Renal cortex interstitium (tissue), 11 donors: ENCODE results near the gene RASGEF1C. TPM values are rescaled to one million over a fixed set of nuclear protein-coding genes. Genes with fewer than 3 reads are reported as not detected.
A peak's percentile ranks its signal among the peaks of the same experiment; 100 is the strongest.

Experiments used
- DNase-seq, 11 donors: peaks; one replicate each; pipeline ENCODE4 v3.0.0-alpha.2; 2013; ENCODE audit warnings: low read depth in 9 of 11, low spot score in 4 of 11; ENCODE audit errors: extremely low read depth in 1 of 11
- polyA plus RNA-seq, 3 donors: library from polyadenylated mRNA; unstranded; fragments of 120-200 nt; gene quantifications; one replicate each; pipeline ENCODE4 v1.2.1, GENCODE V29; 2013; ENCODE audit not compliant: insufficient read length in 3 of 3

Gene RASGEF1C
- polyA plus RNA-seq, 3 donors: 0.36 to 0.76 (median 0.57) TPM

DNA sequence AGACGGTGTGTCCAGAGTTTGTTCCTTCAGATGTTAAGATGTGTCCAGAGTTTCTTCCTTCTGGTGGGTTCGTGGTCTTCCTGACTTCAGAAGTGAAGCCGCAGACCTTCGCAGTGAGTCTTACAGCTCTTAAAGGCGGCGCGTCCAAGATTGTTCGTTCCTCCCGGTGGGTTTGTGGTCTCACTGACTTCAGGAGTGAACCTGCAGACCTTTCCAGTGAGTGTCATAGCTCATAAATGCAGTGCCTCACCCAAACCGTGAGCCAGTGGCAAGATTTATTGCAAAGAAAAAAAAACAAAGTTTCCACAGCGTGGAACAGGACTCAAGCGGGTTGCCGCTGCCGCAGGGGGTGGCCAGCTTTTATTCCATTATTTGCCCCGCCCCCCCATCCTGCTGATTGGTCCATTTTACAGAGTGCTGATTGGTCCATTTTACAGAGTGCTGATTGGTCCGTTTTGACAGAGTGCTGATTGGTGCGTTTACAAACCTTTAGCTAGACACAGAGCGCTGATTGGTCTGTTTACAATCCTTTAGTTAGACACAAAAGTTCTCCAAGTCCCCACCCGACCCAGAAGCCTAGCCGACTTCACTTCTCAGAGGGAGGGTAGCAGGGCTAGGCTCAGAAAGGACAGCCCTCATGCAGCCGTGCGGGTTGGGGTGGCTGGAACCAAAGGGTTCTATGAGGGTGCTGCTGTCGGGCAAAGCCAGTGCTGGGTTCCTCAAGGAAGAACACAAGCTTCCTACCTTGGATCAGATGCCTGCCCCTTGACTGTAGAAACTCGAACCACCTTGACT, 128.3 kb downstream of the RASGEF1C start:
- no peak for DNase-seq

DNA sequence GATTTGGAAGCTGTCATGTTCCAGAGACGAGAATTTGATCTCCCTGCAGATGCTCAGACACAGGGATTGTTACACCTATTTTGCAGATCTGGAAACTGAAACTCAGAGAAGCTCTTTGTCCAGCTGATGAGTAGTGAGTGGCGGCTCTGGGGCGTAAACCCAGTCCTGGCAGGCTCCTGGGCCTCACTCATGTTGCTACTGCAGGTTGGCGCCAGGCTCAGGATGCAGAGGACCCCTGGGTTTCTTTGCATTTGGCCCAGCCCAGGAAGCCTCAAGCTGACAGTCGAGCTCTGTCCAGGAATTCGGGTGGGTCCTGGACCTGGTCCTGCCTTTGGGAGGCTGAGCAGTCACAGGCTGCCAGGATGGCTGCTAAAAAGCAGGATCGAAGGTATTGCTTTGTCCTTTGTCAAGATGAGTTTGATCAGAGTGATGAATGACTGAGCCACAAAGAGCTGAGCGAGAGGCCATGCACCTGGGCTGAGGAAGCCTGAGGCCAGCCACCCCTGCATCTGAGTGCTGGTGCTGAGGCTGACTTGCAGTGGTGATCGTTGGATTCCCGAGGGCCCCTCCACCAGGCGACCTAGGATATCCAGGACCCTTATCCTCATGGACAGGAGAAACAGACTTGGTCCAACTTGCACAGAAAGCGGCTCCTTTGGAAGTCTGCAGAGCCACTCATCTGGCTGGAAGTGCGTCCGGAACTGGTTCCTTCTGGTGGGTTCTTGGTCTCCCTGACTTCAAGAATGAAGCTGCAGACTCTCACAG, 129.1 kb downstream of the RASGEF1C start:
- DNase-seq: no peak

DNA sequence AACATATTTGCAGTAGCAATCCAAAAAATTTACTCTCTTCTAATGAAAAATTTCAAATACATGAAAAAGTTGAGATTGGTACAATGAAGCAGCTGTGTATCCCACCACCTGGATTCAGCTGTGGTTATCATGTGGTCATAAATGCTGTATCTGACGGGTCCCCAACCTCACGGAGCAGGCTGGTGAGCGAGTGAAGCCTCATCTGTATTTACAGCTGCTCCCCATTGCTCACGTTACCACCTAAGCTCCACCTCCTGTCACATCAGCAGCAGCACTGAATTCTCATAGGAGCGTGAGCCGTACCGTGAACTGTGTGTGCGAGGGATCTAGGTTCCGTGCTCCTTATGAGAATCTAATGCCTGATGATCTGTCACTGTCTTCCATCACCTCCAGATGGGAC, 130.7 kb downstream of the RASGEF1C start:
- DNase-seq: no peak

DNA sequence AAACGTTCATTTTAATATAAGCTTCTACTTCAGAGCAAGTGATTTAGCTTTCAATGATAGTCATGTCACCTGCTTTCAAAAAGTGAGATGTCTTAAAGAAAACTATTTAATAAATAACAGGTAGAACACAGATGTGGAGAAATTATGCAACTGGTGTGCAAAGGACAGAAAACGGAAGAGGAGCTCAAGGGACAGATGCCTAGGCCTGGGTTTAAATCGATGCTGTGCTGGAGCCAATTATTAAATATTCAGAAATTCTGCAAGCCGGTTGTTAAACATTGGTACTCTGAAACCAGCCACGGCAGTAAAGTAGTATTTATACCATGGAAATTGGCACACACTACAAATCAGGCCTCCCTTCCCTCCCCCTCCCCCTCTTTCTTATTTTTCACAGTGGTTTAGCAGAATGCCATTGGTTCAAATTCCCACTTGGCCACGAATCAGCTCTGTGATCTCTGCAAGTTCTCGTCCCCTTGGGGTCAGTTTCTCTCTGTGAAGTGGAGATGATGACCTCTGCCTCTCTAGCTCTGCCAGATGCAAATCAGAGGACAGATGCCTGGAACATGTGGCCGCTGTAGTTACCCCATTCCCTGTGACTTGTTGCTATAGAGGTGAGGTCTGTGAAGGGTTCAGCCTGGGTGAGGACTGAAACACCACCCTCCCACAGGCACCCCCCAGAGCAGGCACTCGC, 131.3 kb downstream of the RASGEF1C start:
- no peak for DNase-seq

DNA sequence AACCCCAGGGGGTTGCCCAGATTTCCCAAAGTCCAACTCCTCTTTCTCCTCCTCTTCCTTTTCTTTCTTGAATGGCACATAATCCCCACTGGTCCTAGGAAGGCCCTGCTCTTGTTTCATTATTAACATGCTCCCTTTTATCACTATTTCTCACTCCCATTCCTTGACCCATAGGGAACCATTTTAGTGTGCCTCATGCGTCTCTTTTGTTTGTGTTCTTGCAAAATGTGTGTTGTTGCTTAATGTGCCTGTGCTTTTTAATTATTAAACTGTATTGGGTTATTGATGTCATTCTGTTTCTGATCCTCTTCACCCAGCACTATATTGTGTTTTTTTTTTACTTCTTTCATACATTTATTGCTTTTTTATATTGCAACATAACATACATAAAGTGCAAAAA, 133.3 kb downstream of the RASGEF1C start:
- DNase-seq: no peak

DNA sequence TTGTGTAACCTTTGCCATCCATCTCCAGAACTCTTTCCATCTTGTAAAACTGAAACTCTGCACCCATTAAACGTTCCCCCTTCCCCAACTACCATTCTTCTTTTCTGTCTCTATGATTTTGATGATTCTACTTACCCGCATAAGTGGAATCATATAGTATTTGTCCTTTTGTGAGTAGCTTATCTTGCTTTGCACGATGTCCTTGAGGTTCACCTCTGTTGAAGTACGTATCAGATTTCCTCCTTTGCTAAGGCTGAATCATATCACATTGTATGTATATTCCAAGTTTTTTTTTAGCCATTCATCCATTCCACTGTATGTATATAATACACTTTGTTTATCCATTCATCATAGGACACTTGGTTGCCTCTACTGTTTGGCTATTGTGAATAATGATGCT, 134.5 kb downstream of the RASGEF1C start:
- no peak for DNase-seq

DNA sequence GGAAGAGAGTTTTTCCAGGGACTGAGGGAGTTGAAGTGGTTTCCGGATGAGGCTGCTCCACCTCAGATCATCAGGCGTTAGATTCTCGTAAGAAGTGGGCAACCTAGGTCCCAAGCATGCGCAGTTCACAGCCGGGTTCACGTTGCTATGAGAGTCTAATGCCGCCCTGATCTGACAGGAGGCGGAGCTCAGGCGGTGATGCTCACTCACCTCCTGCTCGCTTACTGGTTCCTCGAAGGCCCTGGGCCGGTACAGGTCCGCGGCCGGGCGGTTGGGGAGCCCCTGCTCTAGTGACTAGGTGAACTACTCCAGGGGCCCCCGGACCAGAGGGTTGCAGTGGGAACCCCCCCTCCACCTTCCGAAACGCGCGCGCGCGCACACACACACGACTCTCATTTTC, 136.5 kb downstream of the RASGEF1C start:
- no peak for DNase-seq

DNA sequence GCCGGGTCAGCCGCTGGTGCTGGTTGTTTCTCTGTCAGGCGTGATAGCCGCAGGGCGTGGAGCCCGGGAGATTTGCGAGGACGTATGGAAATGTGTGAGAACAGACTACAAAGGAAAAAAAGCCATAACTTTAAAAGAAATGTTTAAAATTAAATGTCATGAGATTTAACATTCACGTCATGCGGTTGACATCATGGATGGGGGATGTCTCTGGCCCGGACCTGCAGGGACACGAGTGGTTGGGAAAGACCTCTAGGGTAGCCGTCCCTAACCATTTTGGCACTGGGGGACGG, 136.8 kb downstream of the RASGEF1C start:
- no peak for DNase-seq

DNA sequence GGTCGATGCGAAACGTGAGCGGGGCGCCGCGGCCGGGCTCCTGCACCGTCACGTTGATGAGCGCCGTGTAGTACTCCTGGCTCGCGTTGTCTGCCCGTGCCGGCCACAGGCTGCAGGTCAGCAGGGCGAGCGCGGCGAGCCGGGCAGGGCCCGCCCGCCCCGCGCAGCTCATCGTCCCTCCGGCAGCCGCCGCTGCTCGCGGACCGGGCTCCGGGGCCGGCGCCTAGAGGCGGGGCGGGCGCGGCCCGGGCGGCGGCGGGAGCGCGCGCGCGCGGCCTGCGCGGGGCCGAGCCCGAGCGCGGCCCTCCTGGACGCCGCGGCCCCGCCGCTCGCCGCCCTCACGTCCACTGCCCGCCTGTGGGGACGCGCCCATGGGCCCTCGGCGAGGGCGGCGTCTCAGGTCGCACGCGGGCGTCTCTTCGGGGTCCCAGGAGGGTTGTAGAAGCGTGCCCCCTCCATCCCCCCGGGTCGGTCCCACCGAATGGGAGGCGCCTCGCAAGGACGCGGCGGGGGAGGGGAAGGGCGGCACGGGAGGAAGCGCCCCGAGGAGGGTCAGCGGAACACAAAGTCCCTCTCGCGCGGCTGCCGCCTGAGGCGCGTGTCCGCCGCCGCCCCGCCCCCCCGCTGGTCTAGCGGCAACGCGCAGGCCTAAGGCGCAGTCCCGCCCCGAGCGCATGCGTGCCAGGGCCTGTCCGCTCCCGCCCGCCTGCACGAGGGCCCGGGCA, 137.3 kb downstream of the RASGEF1C start, which contains the start of gene RNF130:
Gene RNF130, minus strand, starts transcription at position 229 of the 725 bp plus-strand sequence. Its CDS starts 57 bp downstream, at position 172.
- peak; percentile 75 to 93 (median 90) for DNase-seq

DNA sequence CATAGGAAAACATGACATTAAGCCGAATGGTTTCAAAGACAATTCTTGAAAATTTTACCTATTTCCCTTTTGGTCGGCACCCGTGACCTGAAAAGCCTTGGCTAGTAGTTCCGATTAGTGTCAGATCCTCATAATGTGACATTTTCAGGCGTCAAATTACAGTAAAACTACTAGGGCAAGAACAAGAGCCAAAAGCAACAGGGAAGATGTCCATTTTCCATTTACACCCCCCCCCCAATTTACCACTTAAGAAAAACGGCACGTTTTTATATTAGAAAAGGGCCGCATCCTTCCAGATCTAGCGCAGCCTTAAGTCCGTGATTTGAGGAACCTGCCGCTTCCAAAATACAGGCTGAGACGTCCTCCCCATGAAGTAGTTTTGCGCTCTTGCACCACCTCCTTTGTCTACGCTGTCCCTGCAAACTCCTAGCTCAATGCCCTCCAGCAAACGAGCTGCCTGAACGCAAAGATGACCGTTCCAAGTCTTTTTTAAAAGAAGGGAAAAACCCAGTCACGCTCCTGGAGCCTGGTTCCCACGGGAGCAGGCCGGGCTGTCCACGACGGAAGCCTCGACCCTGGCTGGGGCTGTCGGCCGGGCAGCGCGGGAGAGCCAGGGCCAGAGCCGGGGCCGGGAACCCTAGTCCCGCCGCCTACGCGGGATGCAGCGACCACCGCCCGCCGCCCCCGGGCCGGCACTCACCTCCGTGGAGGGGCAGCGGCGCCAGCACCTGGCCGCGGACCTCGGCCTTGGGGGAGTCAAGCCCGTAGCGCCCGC, 138.1 kb downstream of the RASGEF1C start:
- peak in 4 of 11 donors; percentile 24 to 41 (median 28) for DNase-seq

DNA sequence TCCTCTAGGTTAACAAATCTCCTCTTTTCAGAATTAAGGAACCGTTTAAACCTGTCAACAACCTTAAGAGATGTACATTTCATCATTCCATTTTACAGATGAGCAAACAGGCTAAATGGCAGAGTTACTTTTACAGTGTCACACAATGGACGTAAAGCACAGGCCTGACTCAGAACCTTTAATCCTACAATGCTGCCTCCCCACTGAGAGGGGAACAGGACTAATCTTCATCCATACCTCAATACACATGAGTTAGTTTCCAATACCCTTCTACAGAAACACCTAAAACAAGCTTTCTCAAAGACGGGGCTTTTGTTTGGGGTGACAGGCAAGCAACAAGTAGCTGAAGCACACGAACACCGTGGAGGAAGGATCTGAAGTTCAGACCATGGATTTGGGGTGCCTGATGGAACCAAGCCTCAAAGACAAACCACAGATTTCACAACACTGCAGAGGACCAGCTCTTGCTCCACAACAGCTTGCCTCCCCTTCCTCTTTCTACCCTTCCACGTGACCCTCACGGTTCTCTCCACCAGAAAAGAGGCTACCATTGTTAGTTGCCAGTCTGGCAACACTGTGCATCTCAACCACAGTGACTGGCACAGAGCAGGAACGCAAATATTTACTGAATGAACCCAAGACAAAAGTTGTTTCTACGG, 139.3 kb downstream of the RASGEF1C start:
- DNase-seq: no peak

DNA sequence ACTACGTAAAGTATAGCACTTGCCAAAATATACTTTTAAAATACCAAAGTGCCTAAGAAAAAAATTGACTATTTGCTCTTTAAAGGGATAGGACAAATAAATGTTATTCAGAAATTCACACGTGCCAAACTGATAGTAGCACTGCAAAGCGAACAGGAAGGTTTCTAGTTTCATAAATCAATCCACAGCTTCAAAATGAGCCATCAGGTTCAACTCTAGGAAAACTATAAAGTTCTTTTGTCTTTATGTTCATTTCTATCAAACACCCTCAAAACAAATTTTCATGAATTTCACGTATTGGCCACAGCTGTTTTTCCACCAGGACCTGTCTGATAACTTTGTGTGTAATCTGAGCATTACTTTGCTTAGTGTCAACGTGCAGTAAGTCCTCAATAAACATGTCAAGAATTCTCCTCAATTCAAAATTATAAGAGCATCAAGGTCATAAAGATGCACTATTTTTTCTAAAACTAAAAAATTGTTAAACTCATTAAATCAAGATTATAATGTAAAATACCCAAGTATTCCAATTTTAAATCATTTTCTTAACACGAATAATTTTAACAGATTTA, 140.4 kb downstream of the RASGEF1C start:
- no peak for DNase-seq

DNA sequence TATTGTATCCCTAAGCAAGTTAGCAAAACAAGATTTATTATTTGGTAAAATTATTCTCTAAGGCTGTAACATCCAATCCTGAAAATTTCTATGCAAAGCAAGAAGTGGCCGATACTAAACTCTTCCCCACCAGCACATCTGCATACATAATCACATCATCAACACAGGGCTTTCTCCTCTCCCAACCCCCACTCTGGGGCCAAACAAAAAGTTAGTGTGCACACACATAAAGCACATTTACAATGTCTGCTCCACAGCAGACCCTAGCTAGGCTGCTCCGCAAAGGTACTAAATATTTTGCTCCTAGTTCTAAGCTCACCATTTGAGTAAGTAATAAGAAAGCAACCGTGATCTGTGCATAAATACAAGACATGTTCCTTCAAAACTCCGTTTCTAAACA, 141.0 kb downstream of the RASGEF1C start:
- DNase-seq: no peak

DNA sequence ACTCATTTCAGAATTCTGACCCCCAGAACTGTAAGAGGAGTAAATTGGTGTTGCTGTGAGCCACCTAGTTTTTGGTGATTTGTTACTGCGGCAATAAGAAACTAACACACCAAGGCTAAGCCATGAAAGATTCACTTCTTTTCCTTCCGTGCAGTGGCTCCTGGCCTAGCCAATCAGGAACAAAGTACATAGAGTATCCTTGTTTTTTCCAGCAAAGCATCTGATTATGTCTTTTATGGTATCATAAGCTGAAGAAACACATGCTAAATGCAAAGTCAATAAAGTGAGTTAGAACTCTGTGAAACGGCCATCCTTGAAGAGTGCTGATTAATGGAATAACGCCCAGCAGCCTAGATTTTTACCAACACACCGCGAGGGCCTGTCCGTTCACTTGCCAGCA, 148.8 kb downstream of the RASGEF1C start:
- no peak for DNase-seq

DNA sequence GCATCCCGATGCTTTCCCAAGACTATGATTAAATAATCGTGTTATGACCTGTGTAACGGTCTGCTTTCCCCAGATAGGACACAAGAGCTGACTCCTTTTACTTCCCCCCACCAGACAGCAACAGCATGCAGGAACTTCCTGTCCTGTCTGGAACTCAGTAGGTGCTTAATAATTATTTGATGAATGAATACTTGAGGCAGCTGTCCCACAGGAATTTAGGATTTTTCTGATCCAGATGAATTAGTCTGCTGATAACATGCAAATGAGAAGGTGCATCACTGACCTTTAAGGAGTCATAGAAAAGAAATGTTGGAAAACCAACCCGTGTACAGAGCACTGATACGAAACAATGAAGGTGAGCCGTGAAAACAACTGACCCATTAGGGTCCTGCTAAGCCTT, 149.7 kb downstream of the RASGEF1C start:
- DNase-seq: no peak

DNA sequence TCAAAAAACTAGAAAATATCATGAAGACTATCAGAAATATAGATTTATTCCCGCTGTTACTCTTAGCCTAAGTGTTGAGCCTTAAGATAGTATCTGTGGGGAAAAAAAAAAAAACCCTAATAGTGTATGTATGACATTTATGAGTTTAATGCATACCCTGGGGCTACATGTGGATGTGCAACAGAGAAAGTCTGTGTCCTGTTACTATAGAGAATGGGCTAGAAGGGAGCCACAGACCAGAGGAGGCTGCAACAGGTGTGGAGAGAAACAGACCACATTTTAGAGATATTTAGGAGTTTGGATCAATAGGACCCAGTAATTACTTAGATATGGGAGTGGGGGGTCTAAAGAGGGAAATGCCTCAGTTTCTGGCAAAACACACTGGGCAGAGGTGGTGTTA, 152.9 kb downstream of the RASGEF1C start:
- no peak for DNase-seq

DNA sequence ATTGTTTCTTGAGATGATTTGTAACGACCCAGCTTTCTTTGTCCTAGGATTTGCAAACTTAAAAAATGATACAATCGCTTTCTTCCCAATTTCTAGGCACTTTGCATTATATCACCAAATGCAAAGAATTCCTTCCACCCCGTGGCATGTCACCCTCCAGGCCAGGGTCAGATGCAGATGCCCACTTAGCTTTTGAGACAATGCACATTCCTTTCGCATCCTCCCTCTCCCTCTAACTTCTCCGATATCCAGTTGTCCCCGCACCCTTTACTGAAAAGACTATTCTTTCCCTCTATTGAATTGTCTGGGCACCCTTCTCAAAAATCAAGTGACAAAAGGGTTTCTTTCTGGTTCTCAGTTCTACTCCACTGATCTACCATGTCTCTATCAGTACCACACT, 154.8 kb downstream of the RASGEF1C start:
- no peak for DNase-seq

DNA sequence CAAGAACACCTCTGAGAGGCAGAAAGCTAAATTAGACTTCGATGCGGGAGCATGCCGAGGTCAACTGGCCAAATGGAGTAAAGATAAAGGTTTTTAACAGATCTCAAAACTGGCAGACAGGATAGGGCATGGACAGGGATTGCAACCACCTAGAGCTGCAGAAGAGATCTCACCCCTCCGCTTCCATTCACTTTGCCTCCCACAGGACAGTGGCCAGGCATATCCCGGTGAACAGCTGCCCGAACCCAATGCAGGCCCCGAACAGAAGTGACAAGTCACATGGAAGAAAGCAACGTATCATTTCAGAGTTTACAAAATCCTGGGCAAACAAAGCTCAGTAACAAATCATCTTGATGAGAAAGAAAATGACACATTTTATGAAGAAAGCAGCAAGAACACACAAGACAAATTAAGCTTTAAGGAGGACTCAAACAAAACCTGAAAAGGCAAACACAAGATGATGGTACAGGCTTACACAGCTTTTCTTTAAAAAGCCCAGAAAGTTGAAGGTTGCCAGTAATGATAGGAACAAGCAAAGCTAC, 155.9 kb downstream of the RASGEF1C start:
- no peak for DNase-seq
